ENCODE measurements around the gene MARK1.

DNA sequence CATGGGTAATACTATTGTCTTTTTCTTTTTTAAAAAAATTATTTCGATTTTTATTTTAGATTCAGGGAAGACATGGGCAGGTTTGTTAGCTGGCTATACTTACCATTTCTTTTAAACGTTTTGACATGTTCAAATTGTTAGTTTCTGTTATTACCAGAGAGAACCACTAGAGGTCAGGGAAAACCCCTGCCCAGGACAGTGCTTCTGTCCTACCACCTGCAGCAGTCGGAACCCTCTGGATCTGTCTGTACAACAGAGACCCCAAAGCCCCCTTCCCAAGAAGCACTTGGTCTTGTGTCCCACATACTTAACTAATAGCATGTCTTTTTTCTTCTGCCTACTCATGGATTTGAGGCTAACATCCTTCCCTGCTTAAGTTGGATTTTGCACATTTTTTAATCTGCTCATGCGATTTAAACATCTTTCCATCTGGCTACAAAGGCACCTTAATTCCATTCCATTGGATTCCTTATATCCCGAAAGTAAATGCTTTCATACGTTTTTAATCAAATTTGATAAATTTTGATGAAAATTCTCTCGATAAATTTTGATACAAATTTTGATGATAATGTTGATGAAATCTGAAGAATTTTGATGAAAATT, 152.2 kb downstream of the MARK1 start:
- TF ChIP-seq, protein P1, sequence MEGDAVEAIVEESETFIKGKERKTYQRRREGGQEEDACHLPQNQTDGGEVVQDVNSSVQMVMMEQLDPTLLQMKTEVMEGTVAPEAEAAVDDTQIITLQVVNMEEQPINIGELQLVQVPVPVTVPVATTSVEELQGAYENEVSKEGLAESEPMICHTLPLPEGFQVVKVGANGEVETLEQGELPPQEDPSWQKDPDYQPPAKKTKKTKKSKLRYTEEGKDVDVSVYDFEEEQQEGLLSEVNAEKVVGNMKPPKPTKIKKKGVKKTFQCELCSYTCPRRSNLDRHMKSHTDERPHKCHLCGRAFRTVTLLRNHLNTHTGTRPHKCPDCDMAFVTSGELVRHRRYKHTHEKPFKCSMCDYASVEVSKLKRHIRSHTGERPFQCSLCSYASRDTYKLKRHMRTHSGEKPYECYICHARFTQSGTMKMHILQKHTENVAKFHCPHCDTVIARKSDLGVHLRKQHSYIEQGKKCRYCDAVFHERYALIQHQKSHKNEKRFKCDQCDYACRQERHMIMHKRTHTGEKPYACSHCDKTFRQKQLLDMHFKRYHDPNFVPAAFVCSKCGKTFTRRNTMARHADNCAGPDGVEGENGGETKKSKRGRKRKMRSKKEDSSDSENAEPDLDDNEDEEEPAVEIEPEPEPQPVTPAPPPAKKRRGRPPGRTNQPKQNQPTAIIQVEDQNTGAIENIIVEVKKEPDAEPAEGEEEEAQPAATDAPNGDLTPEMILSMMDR (IDR thresholded peaks at IDR 0.05), result peak; percentile 49 to 58 (median 54)
- no peak for TF ChIP-seq POLR2A (IDR thresholded peaks at IDR 0.05)
